Activated CD4-positive, alpha-beta T cell treated with anti-CD3 and anti-CD28 coated beads, Interleukin-2, amount 50 U/mL, for 24 hours (primary cell): Measurements from ENCODE around the gene ZNF674.
"Not testable (repeated sequence)": the region's sequence is repeated elsewhere in the genome, so short reads cannot be mapped to it uniquely, and the experiment has no call there.

Experiments used
- DNase-seq, 2 donors: peaks; one replicate each; pipeline ENCODE4 v3.0.0-alpha.2; 2020; ENCODE audit warnings: low read depth in 1 of 2, low spot score in 1 of 2

Gene ZNF674

DNA sequence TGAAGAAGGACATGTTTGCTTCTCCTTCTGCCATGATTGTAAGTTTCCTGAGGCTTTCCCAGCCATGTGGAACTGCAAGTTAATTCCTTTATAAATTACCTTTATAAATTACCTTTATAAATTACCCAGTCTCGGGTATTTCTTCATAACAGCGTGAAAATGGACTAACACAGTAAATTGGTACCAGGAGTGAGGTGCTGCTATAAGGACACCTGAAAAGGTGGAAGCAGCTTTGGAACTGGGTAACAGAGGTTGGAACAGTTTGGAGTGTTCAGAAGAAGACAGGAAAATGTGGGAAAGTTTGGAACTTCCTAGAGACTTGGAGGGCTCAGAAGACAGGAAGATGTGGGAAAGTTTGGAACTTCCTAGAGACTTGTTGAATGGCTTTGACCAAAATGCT is 66.6 kb downstream of the ZNF674 start:
- not testable (repeated sequence) for DNase-seq

DNA sequence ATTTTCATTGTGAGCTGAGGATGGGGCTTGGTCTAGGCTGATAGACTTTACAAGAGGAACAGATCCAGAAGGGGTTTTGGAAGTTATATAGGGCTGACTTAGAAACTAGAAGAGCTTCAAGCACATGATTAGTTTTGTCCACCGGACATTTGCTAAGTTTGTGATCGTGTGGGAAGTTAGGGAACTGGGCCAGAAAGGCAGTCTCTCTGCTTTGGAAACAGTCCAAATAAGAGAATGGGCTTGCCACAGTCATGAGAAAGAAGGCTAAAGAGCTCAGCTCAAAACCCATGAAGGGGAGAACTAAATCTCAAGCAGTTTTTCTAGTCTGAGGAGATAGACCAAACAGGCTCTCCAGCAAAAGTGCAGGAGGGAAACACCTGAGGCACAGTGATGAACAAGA is 67.8 kb downstream of the ZNF674 start:
- no peak for DNase-seq

GRCh38 chrX:46465203-46465602 is 80.0 kb downstream of the ZNF674 start:
- DNase-seq, result no peak

GRCh38 chrX:46463682-46464081 is 81.5 kb downstream of the ZNF674 start:
- DNase-seq, result no peak

GRCh38 chrX:46461660-46462191 is 83.5 kb downstream of the ZNF674 start:
- DNase-seq, result no peak

- not testable (repeated sequence) for DNase-seq
Observed at GRCh38 chrX:46460801-46461659, 84.2 kb downstream of the ZNF674 start.

GRCh38 chrX:46459603-46460002 is 85.6 kb downstream of the ZNF674 start:
- DNase-seq, result no peak

DNA sequence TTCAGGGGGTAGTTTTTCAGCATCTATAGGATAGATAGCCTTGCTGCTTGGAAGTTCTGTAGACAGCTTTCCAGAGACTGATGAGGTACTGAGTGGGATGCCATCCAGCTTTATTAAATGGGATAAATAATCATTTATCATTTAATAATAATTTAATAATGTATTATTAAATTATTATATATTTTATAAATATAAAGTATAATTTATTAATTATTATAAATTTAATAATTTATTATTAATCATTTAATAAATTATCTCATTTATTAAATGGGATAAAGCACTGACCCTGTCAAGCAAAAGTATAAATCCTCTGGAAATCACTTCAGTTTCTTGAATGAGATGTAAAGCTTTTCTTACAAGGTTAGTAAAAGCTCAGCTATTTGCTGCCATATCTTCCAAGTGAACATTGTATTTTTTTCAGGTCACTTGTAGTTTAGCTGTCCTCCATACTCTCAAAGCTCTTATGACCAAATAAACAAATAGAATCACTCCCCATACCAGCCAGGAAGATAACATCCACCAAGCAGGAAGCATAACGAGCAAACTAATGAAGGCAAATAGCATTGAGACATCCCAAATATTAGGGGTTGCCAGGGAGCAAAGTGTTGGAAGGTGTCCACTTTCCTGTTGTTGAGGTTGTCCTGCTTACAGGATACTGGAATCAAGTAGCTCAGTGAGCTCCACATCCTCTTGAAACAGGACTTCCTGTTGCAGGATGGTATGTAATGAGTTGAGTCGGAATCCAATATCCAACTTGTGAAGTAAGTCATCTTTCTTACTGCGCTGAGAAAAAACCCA is 88.9 kb downstream of the ZNF674 start:
- DNase-seq, result no peak
